ENCODE measurements around the gene GRID1. TPM values are rescaled to one million over a fixed set of nuclear protein-coding genes. Genes with fewer than 3 reads are reported as not detected.
"Not testable (repeated sequence)": the region's sequence is repeated elsewhere in the genome, so short reads cannot be mapped to it uniquely, and the experiment has no call there.

GRID1 gene
- polyA plus RNA-seq, 1 experiment: 0.49 TPM

DNA sequence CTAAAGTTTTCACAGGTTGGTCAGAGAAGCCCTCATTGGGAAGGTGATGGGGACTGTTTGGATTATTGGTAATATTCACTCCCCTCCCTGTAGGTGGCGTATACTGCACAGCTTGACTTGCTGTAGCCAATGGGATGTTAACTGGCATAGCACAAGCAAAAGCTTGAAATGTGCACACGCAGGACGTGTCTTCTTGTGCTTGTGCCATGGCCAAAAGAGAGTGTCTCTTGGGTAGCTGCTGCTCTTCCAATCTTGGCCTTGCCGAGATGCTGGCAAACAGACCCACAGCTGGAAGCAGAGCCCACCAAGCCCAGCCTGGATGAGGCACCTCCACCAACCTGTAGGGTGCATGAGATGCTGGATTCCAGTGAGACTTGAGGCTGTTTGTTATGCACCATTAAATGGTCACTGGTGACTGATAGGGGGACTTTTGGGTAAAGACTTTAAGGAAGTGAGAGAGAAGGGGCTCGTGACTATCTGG, 266.0 kb downstream of the GRID1 start:
- POLR2A ChIA-PET: no interaction called here
- Histone ChIP-seq H3K4me3 (ENCODE audit: low read depth, low read length) (no peak overlapping the region), H3K36me3 (ENCODE audit: control insufficient read depth, insufficient read depth, low read length) (no peaks in the 10 kb centered on the region), H3K27me3 (ENCODE audit: control insufficient read depth, insufficient read depth, low read length) (no peaks in the 10 kb centered on the region)
- TF ChIP-seq CTCF (IDR thresholded peaks at IDR 0.05; ENCODE audit: insufficient read depth, low read depth, low read length): peak; percentile 46
- CTCF ChIA-PET: interaction anchor here (1.1 to 2.0 kb wide), 2 partner anchors 8 to 10 kb away, joined by 3 to 7 read pairs; no protein-coding TSS in a partner anchor
- DNase-seq (ENCODE audit: low read depth): no peak

- no peaks in the 10 kb centered on the region for H3K36me3 ChIP-seq (ENCODE audit: control insufficient read depth, insufficient read depth, low read length)
- H3K27me3 ChIP-seq (ENCODE audit: control insufficient read depth, insufficient read depth, low read length): no peaks in the 10 kb centered on the region
- ChIA-PET CTCF (interaction anchor here (1.1 to 2.0 kb wide), 2 partner anchors 7 to 9 kb away, joined by 3 to 7 read pairs; no protein-coding TSS in a partner anchor), POLR2A (no interaction called here)
- no peak for TF ChIP-seq CTCF (IDR thresholded peaks at IDR 0.05; ENCODE audit: insufficient read depth, low read depth, low read length)
- H3K4me3 ChIP-seq (ENCODE audit: low read depth, low read length): no peak overlapping the region
- DNase-seq (ENCODE audit: low read depth): no peak
Measured at GRCh38 chr10:86099542-86100334, 266.9 kb downstream of the GRID1 start.

GRCh38 chr10:86098187-86098881, 268.3 kb downstream of the GRID1 start:
- ChIA-PET CTCF (no interaction called here), POLR2A (no interaction called here)
- no peaks in the 10 kb centered on the region for H3K36me3 ChIP-seq (ENCODE audit: control insufficient read depth, insufficient read depth, low read length)
- no peak overlapping the region for H3K4me3 ChIP-seq (ENCODE audit: low read depth, low read length)
- TF ChIP-seq CTCF (IDR thresholded peaks at IDR 0.05; ENCODE audit: insufficient read depth, low read depth, low read length): no peak
- no peak for DNase-seq (ENCODE audit: low read depth)
- H3K27me3 ChIP-seq (ENCODE audit: control insufficient read depth, insufficient read depth, low read length): no peaks in the 10 kb centered on the region

DNA sequence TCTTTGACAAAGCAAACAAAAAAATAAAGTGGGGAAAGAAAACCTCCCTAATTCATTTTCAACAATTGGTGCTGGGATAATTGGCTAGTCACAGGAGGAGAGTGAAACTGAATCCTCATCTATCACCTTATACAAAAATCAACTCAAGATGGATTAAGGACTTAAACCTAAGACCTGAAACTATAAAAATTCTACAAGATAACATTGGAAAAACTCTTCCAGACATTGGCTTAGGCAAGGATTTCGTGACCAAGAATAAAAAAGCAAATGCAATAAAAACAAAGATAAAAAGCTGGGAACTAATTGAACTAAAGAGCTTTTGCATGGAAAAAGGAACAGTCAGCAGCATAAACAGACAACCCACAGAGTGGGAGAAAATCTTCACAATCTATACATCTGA, 271.5 kb downstream of the GRID1 start:
- H3K4me3 ChIP-seq (ENCODE audit: low read depth, low read length); DNase-seq (ENCODE audit: low read depth); POLR2A ChIA-PET; H3K27me3 ChIP-seq (ENCODE audit: control insufficient read depth, insufficient read depth, low read length); H3K36me3 ChIP-seq (ENCODE audit: control insufficient read depth, insufficient read depth, low read length); CTCF ChIA-PET: not testable (repeated sequence)

GRCh38 chr10:86092311-86092710, 274.3 kb downstream of the GRID1 start:
- POLR2A ChIA-PET: not testable (repeated sequence)

GRCh38 chr10:86091216-86091615, 275.4 kb downstream of the GRID1 start:
- DNase-seq (ENCODE audit: low read depth): no peak
- Histone ChIP-seq H3K4me3 (ENCODE audit: low read depth, low read length) (no peak overlapping the region), H3K36me3 (ENCODE audit: control insufficient read depth, insufficient read depth, low read length) (no peaks in the 10 kb centered on the region), H3K27me3 (ENCODE audit: control insufficient read depth, insufficient read depth, low read length) (no peaks in the 10 kb centered on the region)
- TF ChIP-seq CTCF (IDR thresholded peaks at IDR 0.05; ENCODE audit: insufficient read depth, low read depth, low read length): no peak
- CTCF ChIA-PET: interaction anchor here (1.8 kb wide), 1 partner anchor 10 kb away, joined by 7 read pairs; no protein-coding TSS in a partner anchor
- POLR2A ChIA-PET: no interaction called here

More at GRCh38 chr10:86092311-86092710, 274.3 kb downstream of the GRID1 start:
- DNase-seq (ENCODE audit: low read depth); H3K27me3 ChIP-seq (ENCODE audit: control insufficient read depth, insufficient read depth, low read length); H3K4me3 ChIP-seq (ENCODE audit: low read depth, low read length); H3K36me3 ChIP-seq (ENCODE audit: control insufficient read depth, insufficient read depth, low read length): not testable (repeated sequence)
- CTCF ChIA-PET: interaction anchor here (0.7 kb wide), 1 partner anchor 8 kb away, joined by 3 read pairs; no protein-coding TSS in a partner anchor
